Measurements from ENCODE around the gene ASS1.

DNA sequence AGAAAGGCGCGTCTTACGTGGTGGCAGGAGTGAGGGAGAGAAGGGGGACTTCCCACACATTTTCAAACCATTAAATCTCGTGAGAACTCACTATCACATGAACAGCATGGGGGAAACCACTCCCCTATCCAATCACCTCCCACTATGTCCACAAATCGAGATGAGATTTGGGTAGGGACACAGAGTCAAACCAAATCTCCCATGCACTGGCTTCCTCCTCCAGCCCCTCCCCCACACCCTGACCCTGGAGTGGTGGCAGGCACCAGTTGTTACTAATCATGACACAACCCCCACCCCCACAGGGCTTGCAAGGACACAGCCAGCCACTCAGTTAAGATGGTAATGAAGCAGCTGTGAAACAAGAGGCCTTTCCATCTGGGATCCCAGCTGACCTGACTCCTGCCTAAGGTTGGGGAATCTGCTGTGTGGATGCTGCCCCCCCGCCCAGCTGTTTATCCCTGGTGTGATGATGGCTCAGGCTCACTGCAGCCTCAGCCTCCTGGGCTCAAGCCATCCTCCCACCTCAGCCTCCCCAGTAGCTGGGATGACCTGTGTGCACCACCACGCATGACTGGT, 77.6 kb downstream of the ASS1 start:
- TF ChIP-seq, protein P1, sequence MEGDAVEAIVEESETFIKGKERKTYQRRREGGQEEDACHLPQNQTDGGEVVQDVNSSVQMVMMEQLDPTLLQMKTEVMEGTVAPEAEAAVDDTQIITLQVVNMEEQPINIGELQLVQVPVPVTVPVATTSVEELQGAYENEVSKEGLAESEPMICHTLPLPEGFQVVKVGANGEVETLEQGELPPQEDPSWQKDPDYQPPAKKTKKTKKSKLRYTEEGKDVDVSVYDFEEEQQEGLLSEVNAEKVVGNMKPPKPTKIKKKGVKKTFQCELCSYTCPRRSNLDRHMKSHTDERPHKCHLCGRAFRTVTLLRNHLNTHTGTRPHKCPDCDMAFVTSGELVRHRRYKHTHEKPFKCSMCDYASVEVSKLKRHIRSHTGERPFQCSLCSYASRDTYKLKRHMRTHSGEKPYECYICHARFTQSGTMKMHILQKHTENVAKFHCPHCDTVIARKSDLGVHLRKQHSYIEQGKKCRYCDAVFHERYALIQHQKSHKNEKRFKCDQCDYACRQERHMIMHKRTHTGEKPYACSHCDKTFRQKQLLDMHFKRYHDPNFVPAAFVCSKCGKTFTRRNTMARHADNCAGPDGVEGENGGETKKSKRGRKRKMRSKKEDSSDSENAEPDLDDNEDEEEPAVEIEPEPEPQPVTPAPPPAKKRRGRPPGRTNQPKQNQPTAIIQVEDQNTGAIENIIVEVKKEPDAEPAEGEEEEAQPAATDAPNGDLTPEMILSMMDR (IDR thresholded peaks at IDR 0.05; ENCODE audit: insufficient read depth, low read depth, low read length): no peak
- no peak for TF ChIP-seq EZH2 (IDR thresholded peaks at IDR 0.05; ENCODE audit: insufficient read depth, low read length)

Data from astrocyte (in vitro differentiated cells and primary cell).